Esophagus squamous epithelium (tissue), 4 donors: Measurements from ENCODE around the gene MDH1.
"Not testable (repeated sequence)": the region's sequence is repeated elsewhere in the genome, so short reads cannot be mapped to it uniquely, and the experiment has no call there.

Source experiments
- POLR2A ChIP-seq, 4 donors: fragments of 450-650 bp; IDR thresholded peaks; one replicate each; pipeline ENCODE4 v1.6.1; 2017; ENCODE audit warnings: antibody characterized with exemption in 4 of 4, mild to moderate bottlenecking in 4 of 4, moderate library complexity in 3 of 4
- TF ChIP-seq, protein P1 (sequence below), 6 experiments: fragments of 450-650 bp in 4 of 6; fragments of 200-600 bp in 2 of 6; sonication (generic) in 2 of 6; IDR thresholded peaks; one replicate each; pipeline ENCODE4 v1.5.1; 2016 to 2019; ENCODE audit warnings: antibody characterized with exemption in 6 of 6, mild to moderate bottlenecking in 4 of 6, moderate library complexity in 4 of 6

DNA sequence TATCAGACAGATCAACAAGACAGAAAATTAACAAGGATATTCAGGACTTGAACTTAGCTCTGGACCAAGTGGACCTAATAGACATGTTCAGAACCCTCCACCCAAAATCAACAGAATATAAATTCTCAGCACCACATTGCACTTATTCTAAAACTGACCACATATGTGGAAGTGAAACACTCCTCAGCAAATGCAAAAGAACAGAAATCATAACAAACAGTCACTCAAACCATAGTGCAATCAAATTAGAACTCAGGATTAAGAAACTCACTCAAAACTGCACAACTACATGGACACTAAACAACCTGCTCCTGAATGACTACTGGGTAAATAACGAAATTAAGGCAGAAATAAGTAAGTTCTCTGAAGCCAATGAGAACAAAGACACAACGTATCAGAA, 35.0 kb downstream of the MDH1 start:
- TF ChIP-seq, protein P1, sequence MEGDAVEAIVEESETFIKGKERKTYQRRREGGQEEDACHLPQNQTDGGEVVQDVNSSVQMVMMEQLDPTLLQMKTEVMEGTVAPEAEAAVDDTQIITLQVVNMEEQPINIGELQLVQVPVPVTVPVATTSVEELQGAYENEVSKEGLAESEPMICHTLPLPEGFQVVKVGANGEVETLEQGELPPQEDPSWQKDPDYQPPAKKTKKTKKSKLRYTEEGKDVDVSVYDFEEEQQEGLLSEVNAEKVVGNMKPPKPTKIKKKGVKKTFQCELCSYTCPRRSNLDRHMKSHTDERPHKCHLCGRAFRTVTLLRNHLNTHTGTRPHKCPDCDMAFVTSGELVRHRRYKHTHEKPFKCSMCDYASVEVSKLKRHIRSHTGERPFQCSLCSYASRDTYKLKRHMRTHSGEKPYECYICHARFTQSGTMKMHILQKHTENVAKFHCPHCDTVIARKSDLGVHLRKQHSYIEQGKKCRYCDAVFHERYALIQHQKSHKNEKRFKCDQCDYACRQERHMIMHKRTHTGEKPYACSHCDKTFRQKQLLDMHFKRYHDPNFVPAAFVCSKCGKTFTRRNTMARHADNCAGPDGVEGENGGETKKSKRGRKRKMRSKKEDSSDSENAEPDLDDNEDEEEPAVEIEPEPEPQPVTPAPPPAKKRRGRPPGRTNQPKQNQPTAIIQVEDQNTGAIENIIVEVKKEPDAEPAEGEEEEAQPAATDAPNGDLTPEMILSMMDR (IDR thresholded peaks at IDR 0.05), result not testable (repeated sequence)
- not testable (repeated sequence) for TF ChIP-seq POLR2A (IDR thresholded peaks at IDR 0.05)
